ENCODE data around the gene ASCL3. TPM values are rescaled to one million over a fixed set of nuclear protein-coding genes. Genes with fewer than 3 reads are reported as not detected.

The ASCL3 gene
- total RNA-seq, 2 donors from 2014 or later, result not detected

Other genes with a start within 250 kb of the ASCL3 start
- 10 to 100 TPM; 21.0 to 27.8 TPM for gene AKIP1, start 31.8 kb downstream of the ASCL3 start, total RNA-seq
- gene C11orf16, start 10.1 kb downstream of the ASCL3 start, total RNA-seq, result not detected
- gene TMEM9B, start 21.4 kb upstream of the ASCL3 start, total RNA-seq, result 10 to 100 TPM in 1 of 2 donors, 1 to 10 TPM in 1; 8.6 to 11.8 TPM
- 1 to 10 TPM in 1 of 2 donors, under 1 TPM in 1; 0.95 to 1.2 TPM for gene NRIP3, start 61.0 kb upstream of the ASCL3 start, total RNA-seq
- 1 to 10 TPM; 1.5 to 2.0 TPM for gene SCUBE2, start 148.6 kb upstream of the ASCL3 start, total RNA-seq